GM23338 (cell line): ENCODE measurements around the gene CAPZA1. TPM values are rescaled to one million over a fixed set of nuclear protein-coding genes. Genes with fewer than 3 reads are reported as not detected.

Experiments used
- ATAC-seq: fragments of 200-7000 bp; cut with Tn5 transposase; 3 replicates; pipeline ENCODE4 v1.9.1; 2020
- DNase-seq: peaks from one replicate; pipeline ENCODE4 v3.0.0-alpha.2; 2015; ENCODE audit warnings: low spot score
- H2AFZ ChIP-seq: fragments of 200-600 bp; sonication (generic); 2 replicates; pipeline ENCODE4 v1.8.0; 2016; ENCODE audit warnings: antibody characterized with exemption, mild to moderate bottlenecking, moderate library complexity
- H3F3A ChIP-seq: fragments of 200-600 bp; sonication (generic); replicated peaks from 2 replicates; pipeline ENCODE4 v1.8.0; 2017; ENCODE audit warnings: antibody characterized with exemption, mixed run types, low read depth
- H3K27ac ChIP-seq: fragments of 200-600 bp; sonication (generic); 2 replicates; pipeline ENCODE4 v1.6.1; 2016; ENCODE audit warnings: low read depth
- H3K27me3 ChIP-seq: fragments of 200-600 bp; sonication (generic); 2 replicates; pipeline ENCODE4 v1.8.0; 2016; ENCODE audit warnings: mild to moderate bottlenecking, mixed run types, moderate library complexity; ENCODE audit not compliant: insufficient read depth
- H3K36me3 ChIP-seq: fragments of 200-600 bp; sonication (generic); 2 replicates; pipeline ENCODE4 v1.8.0; 2016; ENCODE audit warnings: mild to moderate bottlenecking; ENCODE audit not compliant: insufficient read depth
- H3K4me1 ChIP-seq: fragments of 200-600 bp; sonication (generic); 2 replicates; pipeline ENCODE4 v1.8.0; 2016; ENCODE audit warnings: mild to moderate bottlenecking, moderate library complexity; ENCODE audit not compliant: insufficient read depth
- H3K4me2 ChIP-seq: fragments of 200-600 bp; sonication (generic); 2 replicates; pipeline ENCODE4 v1.7.1; 2017; ENCODE audit warnings: mixed run types
- H3K4me3 ChIP-seq: fragments of 200-600 bp; sonication (generic); 2 replicates; pipeline ENCODE4 v1.6.1; 2016; ENCODE audit warnings: mixed run types
- H3K79me2 ChIP-seq: fragments of 200-600 bp; sonication (generic); replicated peaks from 2 replicates; pipeline ENCODE4 v1.8.0; 2017; ENCODE audit warnings: mild to moderate bottlenecking; ENCODE audit not compliant: insufficient read depth
- H3K9me2 ChIP-seq: fragments of 200-600 bp; sonication (generic); 2 replicates; pipeline ENCODE4 v1.8.0; 2017; ENCODE audit not compliant: insufficient read depth
- H4K20me1 ChIP-seq: fragments of 200-600 bp; sonication (generic); replicated peaks from 2 replicates; pipeline ENCODE4 v1.8.0; 2017; ENCODE audit warnings: mild to moderate bottlenecking; ENCODE audit not compliant: insufficient read depth
- H3K27ac Mint-ChIP-seq: 2 replicates; pipeline ENCODE4 v1.8.0; 2020; ENCODE audit warnings: inconsistent platforms, mild to moderate bottlenecking, moderate library complexity, mixed read lengths
- H3K27me3 Mint-ChIP-seq: 3 replicates; pipeline ENCODE4 v1.8.0; 2022; ENCODE audit warnings: low read depth, mild to moderate bottlenecking, moderate library complexity, mixed read lengths, inconsistent platforms; ENCODE audit not compliant: insufficient read depth, poor library complexity
- H3K36me3 Mint-ChIP-seq: 3 replicates; pipeline ENCODE4 v1.8.0; 2021; ENCODE audit warnings: low read depth, mild to moderate bottlenecking, inconsistent platforms, moderate library complexity, mixed read lengths
- H3K4me1 Mint-ChIP-seq: 3 replicates; pipeline ENCODE4 v1.8.0; 2020; ENCODE audit warnings: mild to moderate bottlenecking, inconsistent platforms, mixed read lengths
- H3K4me3 Mint-ChIP-seq: 3 replicates; pipeline ENCODE4 v1.8.0; 2021; ENCODE audit warnings: moderate library complexity, mild to moderate bottlenecking, inconsistent platforms, mixed read lengths
- H3K9me3 Mint-ChIP-seq: 3 replicates; pipeline ENCODE4 v1.8.0; 2020; ENCODE audit warnings: moderate library complexity, mild to moderate bottlenecking, inconsistent platforms, mixed read lengths
- CREB1 ChIP-seq: fragments of 250-450 bp; sonication (Bioruptor Pico); IDR thresholded peaks from 2 replicates; pipeline ENCODE4 v1.5.0; 2020; ENCODE audit warnings: low read depth, mild to moderate bottlenecking, moderate library complexity
- CTCF ChIP-seq, 2 experiments: fragments of 200-600 bp in 1 of 2; sonication (generic) in 1 of 2; conservative IDR thresholded peaks; 2 replicates each; pipeline versions ENCODE4 v1.5.1 to v1.6.1; 2016 to 2017; ENCODE audit warnings: antibody characterized with exemption in 2 of 2, low read depth in 2 of 2, mild to moderate bottlenecking in 2 of 2, moderate library complexity in 1 of 2
- ETS1 ChIP-seq: IDR thresholded peaks from 2 replicates; pipeline ENCODE4 v1.6.1; 2016; ENCODE audit warnings: antibody characterized with exemption
- POLR2AphosphoS5 ChIP-seq: IDR thresholded peaks from 2 replicates; pipeline ENCODE4 v1.6.1; 2016; ENCODE audit warnings: antibody characterized with exemption, low read depth
- REST ChIP-seq: IDR thresholded peaks from one replicate; pipeline ENCODE4 v1.6.1; 2018; ENCODE audit warnings: antibody characterized with exemption; ENCODE audit not compliant: unreplicated experiment
- STAT1 ChIP-seq: IDR thresholded peaks from one replicate; pipeline ENCODE4 v1.6.1; 2016; ENCODE audit warnings: antibody characterized with exemption; ENCODE audit not compliant: unreplicated experiment
- ZNF462 ChIP-seq: fragments of 250-450 bp; sonication (Bioruptor Pico); IDR thresholded peaks from 2 replicates; pipeline ENCODE4 v1.5.0; 2020; ENCODE audit warnings: mild to moderate bottlenecking, moderate library complexity
- polyA plus RNA-seq: library from polyadenylated mRNA; unstranded; fragments of >200 nt; fragmentation: Nextera tagmentation; extraction: Ambion mirVana; gene quantifications from 2 replicates; pipeline ENCODE4 v1.2.1, GENCODE V29; 2016
- total RNA-seq: library from RNA; depleted of rRNA; stranded (reverse); fragments of >200 nt; shearing (Covaris generic); gene quantifications from 2 replicates; pipeline ENCODE4 v1.2.3, GENCODE V29; 2014

Gene CAPZA1
- total and polyA plus RNA-seq, 2 experiments from 2014 or later: 147 to 182 TPM

- no peak for TF ChIP-seq STAT1
- TF ChIP-seq ETS1: no peak
- TF ChIP-seq POLR2AphosphoS5: no peak
- no peak for TF ChIP-seq CREB1 (CRISPR knock-in tag)
- Mint-ChIP-seq H3K4me1 (peaks cover 88% of the 10 kb centered on the region), H3K4me3 (no peak overlapping the region; the same call in 2 of the 3 replicates), H3K36me3 (peaks cover 55% of the 10 kb centered on the region), H3K27me3 (peaks cover 47% of the 10 kb centered on the region), H3K27ac (no peak overlapping the region), H3K9me3 (no peaks in the 10 kb centered on the region)
- Histone ChIP-seq H4K20me1 (peaks cover 25% of the 10 kb centered on the region), H3K27me3 (peaks cover 36% of the 10 kb centered on the region), H3K27ac (no peak overlapping the region), H2AFZ (no peak overlapping the region), H3K36me3 (peaks cover 4% of the 10 kb centered on the region; the same call in 1 of the 2 replicates), H3K79me2 (peaks cover 10% of the 10 kb centered on the region; the same call in 1 of the 2 replicates), H3K4me1 (peaks cover 64% of the 10 kb centered on the region), H3F3A (peaks cover 12% of the 10 kb centered on the region; the same call in 1 of the 2 replicates), H3K4me2 (no peak overlapping the region), H3K9me2 (no peaks in the 10 kb centered on the region), H3K4me3 (no peak overlapping the region)
- ATAC-seq: no peak
- DNase-seq: no peak
Observed at GRCh38 chr1:112702067-112702395, 82.4 kb downstream of the CAPZA1 start.

- peaks cover 25% of the 10 kb centered on the region for H4K20me1 ChIP-seq
- H3K36me3 Mint-ChIP-seq: peaks cover 50% of the 10 kb centered on the region
- TF ChIP-seq ZNF462 (CRISPR knock-in tag) (no peak), REST (no peak), CTCF (conservative IDR thresholded peaks at IDR 0.05; ENCODE audit: low read depth in 2 of 2) (no peak)
Observed at GRCh38 chr1:112702420-112703261, 83.0 kb downstream of the CAPZA1 start.

More at GRCh38 chr1:112702420-112703261, 83.0 kb downstream of the CAPZA1 start:
- Histone ChIP-seq H3K9me2 (no peaks in the 10 kb centered on the region), H3K27me3 (peaks cover 37% of the 10 kb centered on the region), H3F3A (peaks cover 12% of the 10 kb centered on the region; the same call in 1 of the 2 replicates), H3K79me2 (peaks cover 10% of the 10 kb centered on the region; the same call in 1 of the 2 replicates), H3K4me1 (peaks cover 66% of the 10 kb centered on the region), H2AFZ (no peak overlapping the region), H3K27ac (no peak overlapping the region), H3K36me3 (peaks cover 4% of the 10 kb centered on the region; the same call in 1 of the 2 replicates), H3K4me3 (no peak overlapping the region), H3K4me2 (no peak overlapping the region)
- Mint-ChIP-seq H3K27ac (no peak overlapping the region), H3K27me3 (peaks cover 49% of the 10 kb centered on the region), H3K4me3 (no peak overlapping the region), H3K9me3 (no peaks in the 10 kb centered on the region; the same call in 2 of the 3 replicates), H3K4me1 (peaks cover 88% of the 10 kb centered on the region)
- DNase-seq (no peak), ATAC-seq (no peak)
